DND-41 (cell line): Measurements from ENCODE around the gene RDH5.

Experiments
- ATAC-seq: fragments of 200-7000 bp; cut with Tn5 transposase; 3 replicates; pipeline ENCODE4 v1.9.1; 2021; ENCODE audit warnings: low read depth; ENCODE audit not compliant: insufficient read depth
- DNase-seq: peaks from one replicate; pipeline ENCODE4 v3.0.0-alpha.2; 2020
- H2AFZ ChIP-seq: 2 replicates; pipeline ENCODE4 v1.6.0; 2012; ENCODE audit warnings: low read depth, low read length
- H3K27ac ChIP-seq: 2 replicates; pipeline ENCODE4 v1.5.1; 2012; ENCODE audit warnings: low read length, inconsistent platforms
- H3K27me3 ChIP-seq: fragments of 200-600 bp; sonication (generic); 2 replicates; pipeline ENCODE4 v1.6.0; 2012; ENCODE audit warnings: low read length, mild to moderate bottlenecking, inconsistent platforms; ENCODE audit not compliant: insufficient read depth, poor library complexity
- H3K36me3 ChIP-seq: 2 replicates; pipeline ENCODE4 v1.5.1; 2012; ENCODE audit warnings: low read length, inconsistent platforms; ENCODE audit not compliant: insufficient read depth
- H3K4me1 ChIP-seq: 2 replicates; pipeline ENCODE4 v1.5.1; 2012; ENCODE audit warnings: mild to moderate bottlenecking, low read length; ENCODE audit not compliant: insufficient read depth
- H3K4me2 ChIP-seq: 2 replicates; pipeline ENCODE4 v1.6.0; 2012; ENCODE audit warnings: mild to moderate bottlenecking, moderate library complexity, low read length, inconsistent platforms; ENCODE audit not compliant: insufficient read depth
- H3K4me3 ChIP-seq, 2 experiments: fragments of 200-600 bp in 1 of 2; shearing (Covaris generic) in 1 of 2; 2 replicates each; pipeline ENCODE4 v1.5.1; 2012 to 2016; ENCODE audit warnings: inconsistent platforms in 2 of 2, low read length in 2 of 2, mild to moderate bottlenecking in 2 of 2, low read depth in 1 of 2, moderate library complexity in 1 of 2
- H3K79me2 ChIP-seq: 2 replicates; pipeline ENCODE4 v1.6.0; 2012; ENCODE audit warnings: low read length, inconsistent platforms; ENCODE audit not compliant: insufficient read depth
- H3K9ac ChIP-seq: 2 replicates; pipeline ENCODE4 v1.6.0; 2012; ENCODE audit warnings: low read depth, mild to moderate bottlenecking, inconsistent platforms, low read length, moderate library complexity
- H3K9me3 ChIP-seq: 2 replicates; pipeline ENCODE4 v1.5.1; 2012; ENCODE audit warnings: low read length, moderate library complexity, mild to moderate bottlenecking, inconsistent platforms; ENCODE audit not compliant: insufficient read depth, severe bottlenecking
- H4K20me1 ChIP-seq: 2 replicates; pipeline ENCODE4 v1.6.0; 2012; ENCODE audit warnings: low read length; ENCODE audit not compliant: insufficient read depth
- CTCF ChIP-seq: IDR thresholded peaks from 2 replicates; pipeline ENCODE4 v1.5.1; 2012; ENCODE audit warnings: borderline replicate concordance, low read length, moderate library complexity, mild to moderate bottlenecking; ENCODE audit not compliant: poor library complexity, severe bottlenecking; ENCODE audit errors: extremely low read depth
- EZH2 ChIP-seq: IDR thresholded peaks from 3 replicates; pipeline ENCODE4 v1.6.1; 2012; ENCODE audit warnings: borderline replicate concordance, low read depth, mild to moderate bottlenecking, moderate library complexity, low read length, inconsistent platforms; ENCODE audit not compliant: severe bottlenecking

The RDH5 gene

GRCh38 chr12:55720894-55721444 is 776 bp downstream of the RDH5 start:
- Histone ChIP-seq H3K4me1 (peaks cover 22% of the 10 kb centered on the region), H3K27me3 (no peaks in the 10 kb centered on the region), H2AFZ (no peak overlapping the region), H3K9ac (no peak overlapping the region), H3K79me2 (peaks cover 24% of the 10 kb centered on the region), H4K20me1 (no peaks in the 10 kb centered on the region; the same call in 1 of the 2 replicates), H3K36me3 (peaks cover 59% of the 10 kb centered on the region), H3K27ac (no peak overlapping the region), H3K4me3 (no peak overlapping the region), H3K9me3 (no peaks in the 10 kb centered on the region), H3K4me2 (no peak overlapping the region)
- ATAC-seq (no peak), DNase-seq (no peak)
- TF ChIP-seq CTCF, result peak; percentile 11
- no peak for TF ChIP-seq EZH2

- peaks cover 65% of the 10 kb centered on the region for H3K36me3 ChIP-seq
- no peak overlapping the region for H3K4me3 ChIP-seq
- no peaks in the 10 kb centered on the region; the same call in 1 of the 2 replicates for H4K20me1 ChIP-seq
- H3K27me3 ChIP-seq, result no peaks in the 10 kb centered on the region
- no peak overlapping the region for H3K4me2 ChIP-seq
- no peak for TF ChIP-seq CTCF
- no peak for TF ChIP-seq EZH2
- H3K9me3 ChIP-seq, result no peaks in the 10 kb centered on the region
- no peak overlapping the region for H3K9ac ChIP-seq
- ATAC-seq (no peak), DNase-seq (no peak)
- no peak overlapping the region for H3K27ac ChIP-seq
- H2AFZ ChIP-seq, result no peak overlapping the region
- peaks cover 20% of the 10 kb centered on the region for H3K79me2 ChIP-seq
- peaks cover 20% of the 10 kb centered on the region for H3K4me1 ChIP-seq
These were observed 1.5 kb downstream of the RDH5 start for GRCh38 chr12:55721601-55722213.

GRCh38 chr12:55722948-55723347 is 2.8 kb downstream of the RDH5 start:
- ATAC-seq, result no peak
- peaks cover 17% of the 10 kb centered on the region for H3K79me2 ChIP-seq
- no peak overlapping the region for H3K27ac ChIP-seq
- H3K36me3 ChIP-seq, result peaks cover 75% of the 10 kb centered on the region
- no peaks in the 10 kb centered on the region for H3K9me3 ChIP-seq
- peaks cover 18% of the 10 kb centered on the region for H3K4me1 ChIP-seq
- H4K20me1 ChIP-seq, result peaks cover 3% of the 10 kb centered on the region; the same call in 1 of the 2 replicates
- H3K4me2 ChIP-seq, result no peak overlapping the region
- H2AFZ ChIP-seq, result no peak overlapping the region
- no peak overlapping the region for H3K9ac ChIP-seq
- H3K27me3 ChIP-seq, result no peaks in the 10 kb centered on the region
- no peak overlapping the region for H3K4me3 ChIP-seq
- no peak for DNase-seq
- no peak for TF ChIP-seq EZH2
- no peak for TF ChIP-seq CTCF
